Body of pancreas (tissue), 4 donors: Measurements from ENCODE around the gene DESI2.

Experiments used
- CTCF ChIP-seq, 7 experiments: fragments of 450-650 bp in 4 of 7; fragments of 200-600 bp in 3 of 7; sonication (generic) in 3 of 7; IDR thresholded peaks; one replicate each; pipeline ENCODE4 v1.5.1; 2016 to 2019; ENCODE audit warnings: antibody characterized with exemption in 7 of 7
- POLR2A ChIP-seq, 3 donors: fragments of 450-650 bp; IDR thresholded peaks; one replicate each; pipeline ENCODE4 v1.6.1; 2016; ENCODE audit warnings: antibody characterized with exemption in 3 of 3, mild to moderate bottlenecking in 2 of 3

- TF ChIP-seq CTCF (IDR thresholded peaks at IDR 0.05) (no peak), POLR2A (IDR thresholded peaks at IDR 0.05) (no peak)
Observed at GRCh38 chr1:244699741-244700140, 46.8 kb downstream of the DESI2 start.
